Measurements from ENCODE around the gene MAN2A1.

GRCh38 chr5:109755761-109756160 lies 66.0 kb downstream of the MAN2A1 start:
- TF ChIP-seq CTCF (IDR thresholded peaks at IDR 0.05) (no peak), POLR2A (IDR thresholded peaks at IDR 0.05) (no peak), EP300 (IDR thresholded peaks at IDR 0.05) (no peak), POLR2AphosphoS5 (IDR thresholded peaks at IDR 0.05) (no peak)
